OCI-LY1 (cell line): Measurements from ENCODE around the gene SAFB.

Experiments used
- CTCF ChIP-seq: fragments of 200-600 bp; sonication (generic), shearing (Covaris generic); IDR thresholded peaks from 2 replicates; pipeline ENCODE4 v1.5.1; 2017; ENCODE audit warnings: mild to moderate bottlenecking, antibody characterized with exemption, low read length, moderate library complexity, mixed read lengths
- EZH2 ChIP-seq: fragments of 200-600 bp; sonication (generic), shearing (Covaris generic); IDR thresholded peaks from 2 replicates; pipeline ENCODE4 v1.8.0; 2017; ENCODE audit warnings: borderline replicate concordance, mixed run types, mild to moderate bottlenecking, antibody characterized with exemption, low read length, moderate library complexity, mixed read lengths

- TF ChIP-seq CTCF (no peak; the same call in 1 of the 2 replicates), EZH2 (no peak)
These were observed 64.7 kb downstream of the SAFB start for GRCh38 chr19:5687360-5688198.
